Central memory CD4-positive, alpha-beta T cell (primary cell): ENCODE results near the gene HSPG2.
"Not testable (repeated sequence)": the region's sequence is repeated elsewhere in the genome, so short reads cannot be mapped to it uniquely, and the experiment has no call there.

Experiments used
- DNase-seq: peaks from one replicate; pipeline ENCODE4 v3.0.0; 2022
- total RNA-seq, 3 experiments: gene quantifications; one replicate each; lab custom pipeline; 2026; lab: John Stamatoyannopoulos, UW

Gene HSPG2
- 1.2 to 10.0 (median 1.3) reads per million in 3 experiments for total RNA-seq

DNA sequence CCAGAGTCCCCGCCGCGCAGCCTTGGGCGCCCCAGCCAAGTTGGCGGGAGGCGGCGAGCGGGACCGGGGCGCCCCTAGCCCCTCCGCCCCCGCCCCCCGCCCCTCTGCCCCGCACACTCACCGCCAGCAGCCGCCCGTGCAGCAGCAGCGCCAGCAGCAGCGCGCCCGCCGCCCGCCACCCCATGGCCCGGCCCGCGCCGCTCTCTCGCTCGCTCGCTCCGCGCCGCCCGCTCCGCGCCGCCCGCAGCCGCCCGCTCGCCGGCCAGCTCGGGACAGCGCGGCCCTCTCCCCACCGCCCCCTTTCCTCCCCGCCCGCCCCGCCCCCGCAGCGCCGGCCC lies at the start of gene HSPG2:
Gene HSPG2 (minus strand): TSS at position 277 of the 338 bp plus-strand sequence. CDS start 93 bp downstream, at position 184.
- no peak for DNase-seq

DNA sequence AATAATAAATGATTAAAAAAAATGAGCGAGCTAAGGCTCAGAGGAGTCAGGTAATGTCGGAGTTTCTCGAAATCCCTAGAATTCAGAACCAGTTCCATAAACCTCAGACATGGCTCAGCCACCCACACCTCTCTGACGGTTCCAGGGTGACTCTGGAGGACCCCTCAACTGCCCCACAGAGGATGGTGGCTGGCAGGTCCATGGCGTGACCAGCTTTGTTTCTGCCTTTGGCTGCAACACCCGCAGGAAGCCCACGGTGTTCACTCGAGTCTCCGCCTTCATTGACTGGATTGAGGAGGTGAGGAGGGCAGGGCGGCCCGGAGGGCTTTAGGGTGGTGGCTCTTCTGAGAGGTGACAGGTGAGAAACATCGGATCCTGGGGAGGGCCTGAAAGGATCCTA lies 49.3 kb upstream of the HSPG2 start:
- not testable (repeated sequence) for DNase-seq

DNA sequence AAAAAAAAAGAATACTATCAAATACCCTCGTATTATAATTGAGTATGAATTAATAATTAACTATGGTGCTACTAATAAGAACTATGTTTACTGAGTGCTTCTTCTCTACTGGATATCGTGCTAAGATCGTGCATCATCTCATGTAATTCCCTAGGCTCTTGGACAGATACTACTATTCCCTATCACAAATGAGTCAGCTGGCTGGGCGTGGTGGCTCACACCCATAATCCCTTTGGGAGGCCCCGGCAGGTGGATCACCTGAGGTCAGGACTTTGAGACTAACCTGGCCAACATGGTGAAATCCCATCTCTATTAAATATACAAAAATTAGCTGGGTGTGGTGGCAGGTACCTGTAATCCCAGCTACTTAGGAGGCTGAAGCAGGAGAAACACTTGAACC lies 48.8 kb upstream of the HSPG2 start:
- DNase-seq, result not testable (repeated sequence)

DNA sequence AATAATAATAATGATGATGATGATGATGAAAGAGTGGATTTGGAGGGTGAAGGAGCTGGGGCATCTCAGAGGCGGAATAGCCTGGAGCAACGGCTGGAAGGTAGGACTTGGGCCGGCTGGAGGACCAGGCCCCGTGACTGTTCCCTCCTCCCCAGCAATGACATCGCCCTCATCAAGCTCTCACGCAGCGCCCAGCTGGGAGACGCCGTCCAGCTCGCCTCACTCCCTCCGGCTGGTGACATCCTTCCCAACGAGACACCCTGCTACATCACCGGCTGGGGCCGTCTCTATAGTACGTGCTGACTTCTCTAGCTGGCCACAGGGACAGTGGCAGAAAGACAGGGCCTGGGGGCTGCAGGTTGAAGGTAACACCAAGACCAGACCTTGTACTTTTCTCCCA lies 46.4 kb upstream of the HSPG2 start:
- DNase-seq, result not testable (repeated sequence)

DNA sequence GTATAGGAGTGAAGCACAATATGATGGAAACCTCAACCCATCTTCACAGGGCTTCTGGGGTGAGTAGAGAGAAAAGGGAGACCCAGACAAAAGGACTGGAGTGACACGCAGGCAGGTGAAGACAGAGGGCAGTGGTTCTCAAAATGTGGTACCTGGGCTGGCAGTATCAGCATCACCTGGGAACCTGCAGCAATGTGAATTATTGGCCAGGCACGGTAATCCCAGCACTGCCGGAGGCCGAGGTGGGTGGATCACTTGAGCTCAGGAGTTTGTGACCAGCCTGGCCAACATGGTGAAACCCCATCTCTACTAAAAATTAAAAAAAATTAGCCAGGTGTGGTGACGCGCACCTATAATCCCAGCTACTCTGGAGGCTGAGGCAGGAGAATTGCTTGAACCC lies 45.0 kb upstream of the HSPG2 start:
- not testable (repeated sequence) for DNase-seq

DNA sequence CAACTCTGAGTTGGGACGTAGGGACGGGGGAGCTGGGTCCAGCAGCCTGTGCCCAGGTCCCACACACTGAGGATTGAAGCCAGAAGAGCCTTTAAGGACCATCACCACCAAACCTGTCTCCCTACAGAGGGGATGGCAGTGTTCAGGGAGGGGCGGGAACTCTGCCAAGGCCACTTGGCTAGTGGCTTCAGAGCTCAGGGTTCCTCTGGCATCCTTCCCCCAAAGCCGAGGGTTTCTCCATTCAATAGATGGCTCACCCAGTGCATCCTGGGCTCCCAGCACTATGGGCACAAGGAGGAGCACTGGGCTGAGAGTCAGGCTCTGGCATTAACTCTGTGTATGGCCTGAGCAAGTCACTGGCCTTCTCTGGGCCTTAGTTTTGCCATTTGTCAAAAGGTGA lies 44.1 kb upstream of the HSPG2 start:
- DNase-seq, result not testable (repeated sequence)

DNA sequence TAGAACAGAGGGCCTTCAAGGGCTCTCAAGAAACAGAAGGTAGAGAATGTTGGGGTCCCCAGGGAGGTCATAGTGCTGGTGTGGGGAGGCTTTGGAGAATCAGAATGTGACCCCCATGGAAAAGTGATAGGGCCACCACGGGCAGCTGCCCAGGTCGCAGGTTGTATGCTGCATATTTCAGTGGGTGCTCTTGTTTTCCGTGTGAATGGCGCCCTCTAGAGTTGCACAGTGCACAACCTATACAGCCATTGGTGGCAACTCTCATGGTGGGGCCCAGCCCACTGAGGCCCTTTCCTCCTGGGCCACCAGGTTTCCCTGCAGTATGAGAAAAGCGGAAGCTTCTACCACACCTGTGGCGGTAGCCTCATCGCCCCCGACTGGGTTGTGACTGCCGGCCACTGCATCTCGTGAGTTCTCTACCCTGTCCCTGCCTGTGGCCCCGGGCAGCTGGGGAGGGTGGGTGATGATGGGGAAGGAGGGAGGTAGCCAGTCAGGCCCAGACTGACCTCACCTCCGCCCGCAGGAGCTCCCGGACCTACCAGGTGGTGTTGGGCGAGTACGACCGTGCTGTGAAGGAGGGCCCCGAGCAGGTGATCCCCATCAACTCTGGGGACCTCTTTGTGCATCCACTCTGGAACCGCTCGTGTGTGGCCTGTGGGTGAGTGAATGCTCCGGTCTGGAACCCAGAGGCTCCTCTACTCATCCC lies 43.6 kb upstream of the HSPG2 start:
- DNase-seq, result not testable (repeated sequence)

DNA sequence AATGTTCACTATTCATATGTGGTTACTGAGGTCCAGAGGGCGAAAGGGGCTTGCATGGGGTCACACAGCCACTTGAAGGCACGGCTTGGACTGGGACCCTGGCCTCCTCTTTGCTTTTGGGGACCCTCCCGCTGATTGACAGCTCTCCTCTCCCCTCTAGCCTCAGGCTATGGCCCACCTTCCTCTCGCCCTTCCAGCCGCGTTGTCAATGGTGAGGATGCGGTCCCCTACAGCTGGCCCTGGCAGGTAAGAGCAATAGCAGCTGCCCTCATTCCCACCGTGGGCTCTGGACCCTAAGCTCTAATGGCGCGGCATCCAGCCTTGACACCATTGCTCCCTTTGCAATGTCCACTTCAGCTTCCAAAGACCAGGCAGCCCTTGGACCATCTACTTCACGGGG lies 41.1 kb upstream of the HSPG2 start:
- DNase-seq, result not testable (repeated sequence)

DNA sequence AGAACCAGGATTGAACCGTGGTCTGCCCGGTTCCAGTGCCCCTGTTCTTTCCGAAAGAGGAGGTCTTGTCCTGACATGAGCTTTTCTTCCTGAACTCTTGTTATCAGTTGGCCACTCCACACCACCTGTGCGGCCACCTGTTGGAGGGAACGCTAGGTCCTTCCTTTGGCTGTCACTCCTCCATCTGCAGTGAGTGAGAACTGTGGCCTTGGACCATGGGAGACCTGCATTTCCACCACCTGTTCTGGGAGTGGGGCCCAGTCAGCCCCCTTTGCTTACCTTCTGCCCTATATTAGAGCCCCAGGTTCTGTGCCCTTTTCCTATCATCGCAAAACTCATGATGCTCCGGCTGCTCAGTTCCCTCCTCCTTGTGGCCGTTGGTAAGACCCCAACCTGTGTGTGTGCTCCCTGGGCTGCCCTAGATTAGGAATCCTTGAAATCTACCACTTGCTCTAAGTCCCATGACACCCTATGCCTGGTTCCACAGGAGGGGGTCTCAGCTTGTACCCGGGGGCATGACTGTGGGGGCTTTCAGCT lies 39.7 kb upstream of the HSPG2 start, which contains the start of gene CELA3B:
Gene CELA3B (plus strand): TSS at position 320 of the 537 bp plus-strand sequence. CDS start 18 bp downstream, at position 338.
- DNase-seq, result not testable (repeated sequence)

DNA sequence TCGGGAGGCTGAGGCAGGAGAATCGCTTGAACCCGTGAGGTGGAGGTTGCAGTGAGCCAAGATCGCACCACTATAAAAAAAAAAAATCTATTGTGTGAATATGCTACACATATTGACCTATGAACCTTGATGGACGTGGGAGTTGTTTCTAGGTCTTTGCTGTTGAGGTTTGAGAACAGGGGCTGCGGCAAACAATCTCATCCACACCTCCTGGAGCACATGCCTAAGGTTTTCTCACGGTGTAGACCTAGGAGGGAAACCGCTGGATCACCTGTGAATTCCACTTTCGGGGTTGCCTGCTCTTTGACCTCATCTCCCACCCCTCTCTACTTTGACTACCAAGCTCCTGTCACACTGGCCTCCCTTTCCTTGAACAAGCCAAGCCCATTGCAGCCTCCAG lies 38.2 kb upstream of the HSPG2 start:
- DNase-seq, result not testable (repeated sequence)

DNA sequence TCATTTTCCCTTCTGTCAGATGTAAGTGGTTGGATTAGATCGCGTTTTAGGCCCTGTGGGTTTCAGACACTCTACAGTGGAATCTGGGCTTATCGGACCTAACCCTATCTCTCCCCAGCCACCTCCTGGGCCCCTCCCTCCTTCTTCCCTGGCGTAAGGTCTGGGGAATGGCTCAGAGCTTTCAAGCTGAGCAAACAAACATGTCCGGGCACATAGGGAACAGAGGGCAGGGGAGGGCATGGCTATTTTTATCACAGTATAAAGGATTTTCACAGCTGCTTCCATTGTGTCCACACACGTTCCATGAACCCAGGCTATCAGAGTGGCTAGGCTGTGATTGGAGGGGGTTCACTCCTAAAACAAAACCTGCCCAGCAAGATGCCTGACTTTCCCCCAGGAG lies 37.6 kb upstream of the HSPG2 start:
- DNase-seq, result not testable (repeated sequence)

DNA sequence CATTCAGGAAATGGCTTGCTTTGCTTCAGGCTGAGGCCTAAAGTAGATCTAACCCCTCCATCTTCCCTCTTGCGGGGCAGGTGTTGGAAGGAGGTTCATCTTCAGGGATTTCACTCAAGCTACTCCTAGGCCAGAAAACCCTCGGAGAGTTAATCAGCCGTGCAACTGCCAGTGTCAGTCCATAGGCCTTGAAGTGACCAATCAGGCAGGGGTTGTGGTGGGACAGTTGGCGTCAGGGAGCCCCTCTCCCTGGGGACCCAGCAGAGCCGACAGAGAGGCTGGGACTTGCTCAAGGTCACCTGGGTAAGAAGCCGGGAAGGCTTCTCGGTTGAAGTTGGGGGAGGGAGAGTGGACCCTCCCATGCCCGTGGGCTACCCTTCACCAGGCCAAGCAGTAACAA lies 36.8 kb upstream of the HSPG2 start:
- not testable (repeated sequence) for DNase-seq

DNA sequence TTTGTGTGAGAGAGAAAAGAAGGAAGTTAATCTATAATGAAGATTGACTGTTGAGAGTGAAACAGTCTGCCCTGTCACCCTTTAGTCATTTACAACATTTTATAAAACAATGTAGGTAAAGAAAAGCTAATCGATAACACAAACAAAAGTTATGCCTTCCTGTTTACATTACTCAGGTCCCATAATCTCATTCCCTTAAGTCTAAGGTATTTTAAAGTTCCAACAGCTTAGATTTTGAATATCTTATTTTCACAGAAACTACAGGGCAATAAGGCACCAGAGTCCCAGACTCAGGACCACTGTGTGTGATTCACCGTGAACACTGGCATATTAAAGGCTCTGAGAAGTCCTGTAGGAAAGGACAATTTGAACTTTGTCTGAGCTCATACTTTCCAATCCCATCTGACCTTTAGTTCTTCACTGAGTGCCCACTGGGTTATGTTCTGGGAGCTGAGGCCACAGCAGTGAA lies 35.9 kb upstream of the HSPG2 start:
- DNase-seq, result not testable (repeated sequence)

DNA sequence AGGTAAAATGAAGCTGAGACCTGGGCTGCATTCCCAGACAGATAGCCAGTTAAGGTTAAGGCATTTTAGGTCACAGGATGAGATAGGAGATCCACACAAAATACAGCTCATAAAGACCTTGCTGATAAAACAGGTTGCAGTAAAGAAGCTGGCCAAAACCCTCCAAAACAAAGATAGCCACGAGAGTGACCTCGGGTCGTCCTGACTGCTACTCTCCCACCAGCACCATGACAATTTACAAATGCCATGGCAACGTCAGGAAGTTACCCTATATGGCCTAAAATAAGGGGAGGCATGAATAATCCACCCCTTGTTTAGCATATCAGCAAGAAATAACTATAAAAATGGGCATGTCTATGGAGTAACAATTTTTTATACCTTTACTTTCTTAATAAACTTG lies 33.4 kb upstream of the HSPG2 start:
- DNase-seq, result not testable (repeated sequence)

DNA sequence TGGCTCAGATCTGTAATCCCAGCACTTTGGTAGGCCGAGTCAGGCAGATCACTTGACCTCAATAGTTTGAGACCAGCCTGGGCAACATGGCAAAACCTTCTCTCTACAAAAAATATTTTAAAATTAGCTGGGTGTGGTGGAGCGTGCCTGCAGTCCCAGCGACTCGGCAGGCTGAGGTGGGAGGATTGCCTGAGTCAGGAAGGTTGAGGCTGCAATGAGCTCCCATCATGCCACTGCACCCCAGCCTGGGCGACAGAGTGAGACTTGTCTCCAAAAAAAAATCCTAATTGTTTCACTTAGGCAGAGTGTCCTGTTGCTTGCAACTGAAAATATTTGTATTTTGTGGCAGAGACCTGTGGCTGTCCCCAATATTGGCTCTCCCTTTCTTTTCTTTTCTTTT lies 32.0 kb upstream of the HSPG2 start:
- not testable (repeated sequence) for DNase-seq

DNA sequence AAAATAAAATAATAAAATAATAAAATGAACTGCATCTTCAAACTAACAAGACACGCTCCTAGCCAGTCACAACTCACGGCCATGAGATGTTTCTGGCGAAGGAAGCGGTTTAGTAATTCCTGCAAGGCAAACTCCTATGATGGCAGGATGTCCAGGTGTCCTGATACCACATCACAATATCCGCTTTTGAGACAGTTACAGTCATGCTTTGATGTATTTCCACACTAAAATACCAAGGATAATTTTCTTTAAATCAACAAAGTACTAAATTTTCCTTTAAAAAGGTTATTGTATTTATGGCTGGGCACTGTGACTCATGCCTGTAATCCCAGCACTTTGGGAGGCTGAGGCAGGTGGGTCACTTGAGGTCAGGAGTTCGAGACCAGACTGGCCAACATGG lies 30.1 kb upstream of the HSPG2 start:
- not testable (repeated sequence) for DNase-seq

DNA sequence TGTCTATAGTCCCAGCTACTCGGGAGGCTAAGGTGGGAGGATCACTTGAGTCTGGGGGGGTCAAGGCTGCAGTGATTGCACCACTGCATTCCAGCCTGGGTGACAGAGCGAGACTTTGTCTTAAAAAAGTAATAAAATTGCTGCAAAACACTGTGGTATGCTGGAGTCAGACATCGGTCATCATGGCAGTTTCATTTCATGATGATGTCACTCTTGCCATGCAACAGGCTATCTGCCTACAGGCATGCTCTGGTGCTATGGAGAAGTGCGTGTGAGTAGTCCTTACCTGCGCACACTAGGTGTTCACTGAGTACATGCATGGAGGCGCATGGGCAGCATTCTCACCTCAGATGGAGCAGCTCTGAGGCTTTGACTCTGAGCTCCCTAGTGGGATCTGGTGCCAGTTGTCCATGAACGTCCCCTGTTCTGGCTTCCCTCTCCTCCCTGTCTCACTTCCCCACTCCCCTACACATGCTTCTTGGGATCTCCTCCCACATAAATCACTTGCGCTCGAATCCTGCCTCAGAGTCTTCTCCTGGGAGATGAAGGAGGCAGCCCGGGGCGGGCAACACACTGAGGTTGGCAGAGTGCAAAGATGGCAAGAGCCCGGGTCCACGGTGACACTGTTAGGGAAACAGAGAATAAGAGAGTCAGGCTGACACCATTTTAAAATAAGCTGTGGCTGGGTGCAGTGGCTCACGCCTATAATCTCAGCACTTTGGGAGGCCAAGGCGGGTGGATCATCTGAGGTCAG lies 29.3 kb upstream of the HSPG2 start:
- no peak for DNase-seq

DNA sequence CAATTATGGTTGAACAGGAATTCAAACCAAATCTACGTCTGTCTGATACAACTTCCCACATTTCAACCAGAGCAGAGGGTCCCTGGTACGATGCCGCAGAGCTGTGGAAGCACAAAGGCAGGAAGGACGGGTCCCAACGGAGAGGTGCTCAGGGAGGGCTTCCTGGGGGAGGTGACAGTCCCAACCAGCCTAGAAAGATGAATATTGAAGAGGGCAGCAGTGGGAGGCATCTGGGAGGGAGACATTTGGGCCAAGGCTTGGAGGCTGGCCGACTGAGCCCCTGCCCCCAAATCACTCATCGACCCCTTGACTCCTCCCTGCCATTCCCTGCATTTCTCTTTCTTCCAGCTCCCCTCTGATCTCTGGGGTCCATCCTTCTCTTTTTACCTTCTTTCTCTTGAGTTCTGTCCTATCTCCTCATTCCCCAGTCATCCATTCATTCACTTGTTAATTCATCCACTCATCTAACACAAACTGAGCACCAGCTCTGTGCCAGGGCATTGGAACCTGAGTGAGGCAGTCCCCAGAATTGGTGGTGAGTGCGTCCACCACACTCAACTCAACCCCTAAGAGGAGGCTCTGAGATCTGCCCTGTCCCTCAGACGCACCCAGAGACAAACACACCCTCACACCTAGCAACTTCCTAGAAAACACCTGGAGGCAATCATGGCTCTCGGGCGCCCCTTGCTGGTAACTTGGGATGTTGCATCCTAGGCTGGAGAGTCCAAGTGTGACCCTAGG lies 26.5 kb upstream of the HSPG2 start:
- DNase-seq, result peak; percentile 74

DNA sequence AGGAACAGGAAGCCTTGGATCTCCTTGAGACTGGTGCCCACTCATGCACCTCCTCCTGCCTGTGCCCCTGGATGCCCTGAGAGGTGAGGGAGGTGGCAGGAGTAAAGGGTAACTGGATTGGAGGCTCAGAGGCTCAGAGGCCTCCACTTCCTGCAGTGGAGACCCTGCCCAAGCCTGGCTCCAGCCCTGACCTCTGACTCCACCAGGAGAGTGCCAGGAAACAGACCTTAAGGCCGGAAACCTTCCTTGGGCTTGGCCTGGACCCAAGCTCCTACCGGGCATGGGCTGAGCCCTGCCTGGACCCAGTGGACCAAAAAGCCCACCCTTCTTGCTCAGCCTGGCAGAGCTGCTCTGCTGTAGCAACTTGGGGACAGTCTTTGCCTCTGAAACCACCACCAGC lies 24.7 kb upstream of the HSPG2 start:
- no peak for DNase-seq

DNA sequence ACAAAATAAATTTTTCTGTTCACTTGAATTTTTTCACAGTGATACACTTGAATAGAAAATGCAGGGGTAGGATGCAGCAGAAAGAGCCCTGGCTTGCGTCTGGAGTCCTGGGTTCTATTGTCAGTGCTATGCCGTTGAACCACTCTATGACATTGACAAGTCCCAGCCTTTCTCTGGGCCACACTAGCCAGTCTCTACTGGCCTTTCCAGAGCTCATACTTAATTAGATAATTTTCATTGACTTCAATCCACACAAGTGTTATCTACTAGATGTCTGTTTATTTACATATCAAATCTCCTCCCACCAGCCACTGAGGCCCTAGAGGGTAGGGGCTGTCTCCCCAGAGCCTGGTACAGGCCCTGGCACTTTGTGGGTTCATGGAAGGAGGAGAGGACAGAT lies 24.2 kb upstream of the HSPG2 start:
- no peak for DNase-seq

DNA sequence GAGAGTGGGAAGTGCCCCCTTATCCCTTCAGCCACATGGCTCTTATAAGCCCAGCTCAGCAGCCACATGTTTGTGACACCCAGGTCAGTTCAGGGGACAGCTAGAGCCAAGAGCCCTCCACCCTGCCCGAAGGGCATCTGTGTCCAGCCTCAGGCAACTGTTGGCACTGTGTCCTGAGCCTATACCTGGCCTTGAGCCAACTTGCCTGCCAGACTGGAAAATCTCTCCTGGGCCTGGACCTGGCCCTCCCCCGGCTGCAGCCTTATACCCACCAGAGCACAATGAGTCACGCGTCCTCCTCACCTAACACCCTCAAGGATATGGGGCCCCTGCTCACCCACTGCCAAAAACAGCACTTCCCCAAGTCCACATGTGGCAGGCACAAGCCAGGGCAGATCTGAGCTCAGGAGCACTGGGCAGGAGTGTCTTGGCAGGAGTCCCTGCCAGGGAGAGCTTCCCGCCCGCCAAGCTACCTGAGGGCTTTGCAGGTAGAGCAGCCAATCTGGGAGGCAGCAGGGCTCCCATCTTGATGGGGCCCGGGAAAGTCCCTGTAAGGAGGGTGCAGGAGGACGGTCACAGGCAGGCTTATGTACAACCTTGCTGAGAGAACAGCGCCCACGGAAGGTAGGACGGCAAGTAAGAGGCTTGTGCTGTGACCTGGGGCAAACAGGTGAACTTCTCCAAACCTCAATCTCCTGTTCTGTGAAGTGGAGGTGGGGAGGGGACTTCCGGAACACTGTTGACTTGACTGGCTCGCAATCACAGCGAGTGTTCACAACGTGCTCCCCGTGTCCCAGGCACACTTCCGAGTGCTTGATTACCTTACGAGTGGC lies 19.8 kb upstream of the HSPG2 start:
- DNase-seq, result peak; percentile 78
